C4-2B (cell line): Measurements from ENCODE around the gene CCM2L.

Source experiments
- CTCF ChIP-seq: fragments of 450-650 bp; conservative IDR thresholded peaks from 2 replicates; pipeline ENCODE4 v1.5.1; 2017; ENCODE audit warnings: mild to moderate bottlenecking
- ZFX ChIP-seq: fragments of 450-650 bp; IDR thresholded peaks from 2 replicates; pipeline ENCODE4 v1.6.1; 2017

GRCh38 chr20:32019563-32020463 lies 9.6 kb downstream of the CCM2L start:
- TF ChIP-seq CTCF (no peak), ZFX (no peak)
